ENCODE measurements around the gene SH3BP4. TPM values are rescaled to one million over a fixed set of nuclear protein-coding genes. Genes with fewer than 3 reads are reported as not detected.

Gene SH3BP4
- polyA plus RNA-seq, 1 donor (not counting 4 experiments of a cell fraction or from before 2014, with no cell fraction given): 50.4 TPM

DNA sequence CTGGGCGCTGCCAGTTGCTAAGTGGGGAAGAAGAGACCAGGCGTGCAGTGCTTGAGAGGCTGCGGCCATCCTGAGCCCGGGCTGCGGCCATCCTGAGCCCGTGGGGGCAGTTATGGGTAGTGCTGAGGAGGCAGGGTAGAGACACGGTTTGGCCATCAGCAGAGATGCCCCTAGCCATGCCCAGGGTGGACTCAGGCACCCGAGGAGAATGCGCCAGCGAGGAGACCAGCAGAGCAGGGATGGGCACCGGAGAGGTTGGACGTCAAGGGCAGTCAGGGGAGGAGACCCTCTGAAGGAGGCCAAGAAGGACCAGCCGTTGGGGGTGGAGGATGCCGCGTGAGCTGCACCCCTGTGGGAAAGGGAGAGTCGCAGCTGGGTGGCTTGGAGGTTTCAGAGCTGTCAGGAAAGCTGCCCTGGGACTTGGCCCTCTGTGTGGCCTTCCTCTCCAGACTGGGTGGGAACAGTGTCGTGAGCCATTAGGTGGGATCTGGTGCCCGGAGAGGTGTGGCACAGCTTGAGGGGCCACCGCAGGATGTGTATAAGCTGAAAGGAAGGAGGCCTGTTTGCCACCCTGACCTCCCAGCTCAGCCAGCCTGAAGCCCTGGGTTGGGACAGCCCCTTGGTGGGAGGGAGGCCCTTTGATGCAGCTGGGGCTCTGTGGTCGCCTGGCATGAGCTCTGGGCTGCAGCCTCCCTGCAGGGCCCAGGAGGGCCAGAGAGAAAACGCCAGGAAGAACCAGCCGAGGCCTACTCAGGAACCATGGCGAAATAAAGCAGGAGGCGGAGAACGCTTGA lies 56.0 kb downstream of the SH3BP4 start:
- DNase-seq (ENCODE audit: low read depth, low spot score) (no peak), FAIRE-seq (peak; percentile 13)
- peak overlapping the region; percentile 38 for H3K9ac ChIP-seq (ENCODE audit: control insufficient read depth, extremely low read depth, insufficient read depth, low read length)
- peaks cover 8% of the 10 kb centered on the region for H4K20me1 ChIP-seq (ENCODE audit: control insufficient read depth, extremely low read depth, insufficient read depth, low read length)
- H3K9me1 ChIP-seq (ENCODE audit: control insufficient read depth, extremely low read depth, insufficient read depth, low read length): peaks cover 12% of the 10 kb centered on the region
- H3K27me3 ChIP-seq (ENCODE audit: control insufficient read depth, extremely low read depth, insufficient read depth, low read length): no peaks in the 10 kb centered on the region
- no peak overlapping the region for H2AFZ ChIP-seq (ENCODE audit: control insufficient read depth, low read length)
- H3K4me2 ChIP-seq (ENCODE audit: control insufficient read depth, extremely low read depth, insufficient read depth, low read depth, low read length): peak overlapping the region; percentile 51
- peaks cover 41% of the 10 kb centered on the region for H3K4me1 ChIP-seq (ENCODE audit: control insufficient read depth, extremely low read depth, insufficient read depth, low read length)
- H3K4me3 ChIP-seq (ENCODE audit: control insufficient read depth in 2 of 3, extremely low read depth in 1 of 3, insufficient read depth in 2 of 3, low read depth in 1 of 3, low read length in 3 of 3): peak overlapping the region in 2 of 3 experiments; percentile 15 to 32
- peaks cover 14 to 19% of the 10 kb centered on the region in 2 experiments for H3K36me3 ChIP-seq (ENCODE audit: control insufficient read depth in 2 of 2, extremely low read depth in 1 of 2, insufficient read depth in 2 of 2, low read length in 2 of 2)
- dilution Hi-C loops (cut with MboI; ENCODE audit: extremely low pct_ligation_motif_present, low sequenced_read_pairs): no loop called here
- H3K27ac ChIP-seq (ENCODE audit: control insufficient read depth, insufficient read depth, low read length): peak overlapping the region; percentile 84
- TF ChIP-seq EZH2 (IDR thresholded peaks at IDR 0.05; ENCODE audit: low read length): no peak
- TF ChIP-seq, protein P1, sequence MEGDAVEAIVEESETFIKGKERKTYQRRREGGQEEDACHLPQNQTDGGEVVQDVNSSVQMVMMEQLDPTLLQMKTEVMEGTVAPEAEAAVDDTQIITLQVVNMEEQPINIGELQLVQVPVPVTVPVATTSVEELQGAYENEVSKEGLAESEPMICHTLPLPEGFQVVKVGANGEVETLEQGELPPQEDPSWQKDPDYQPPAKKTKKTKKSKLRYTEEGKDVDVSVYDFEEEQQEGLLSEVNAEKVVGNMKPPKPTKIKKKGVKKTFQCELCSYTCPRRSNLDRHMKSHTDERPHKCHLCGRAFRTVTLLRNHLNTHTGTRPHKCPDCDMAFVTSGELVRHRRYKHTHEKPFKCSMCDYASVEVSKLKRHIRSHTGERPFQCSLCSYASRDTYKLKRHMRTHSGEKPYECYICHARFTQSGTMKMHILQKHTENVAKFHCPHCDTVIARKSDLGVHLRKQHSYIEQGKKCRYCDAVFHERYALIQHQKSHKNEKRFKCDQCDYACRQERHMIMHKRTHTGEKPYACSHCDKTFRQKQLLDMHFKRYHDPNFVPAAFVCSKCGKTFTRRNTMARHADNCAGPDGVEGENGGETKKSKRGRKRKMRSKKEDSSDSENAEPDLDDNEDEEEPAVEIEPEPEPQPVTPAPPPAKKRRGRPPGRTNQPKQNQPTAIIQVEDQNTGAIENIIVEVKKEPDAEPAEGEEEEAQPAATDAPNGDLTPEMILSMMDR (optimal IDR thresholded peaks at IDR 0.05 in 1 of 3, IDR thresholded peaks at IDR 0.05 in 1 of 3, conservative IDR thresholded peaks at IDR 0.05 in 1 of 3; ENCODE audit: extremely low read depth in 1 of 3, insufficient read depth in 2 of 3, low read length in 3 of 3): no peak
- peaks cover 91% of the 10 kb centered on the region for H3K79me2 ChIP-seq (ENCODE audit: control insufficient read depth, insufficient read depth, low read length)
- no peaks in the 10 kb centered on the region for H3K9me3 ChIP-seq (ENCODE audit: control insufficient read depth, low read depth, low read length)

DNA sequence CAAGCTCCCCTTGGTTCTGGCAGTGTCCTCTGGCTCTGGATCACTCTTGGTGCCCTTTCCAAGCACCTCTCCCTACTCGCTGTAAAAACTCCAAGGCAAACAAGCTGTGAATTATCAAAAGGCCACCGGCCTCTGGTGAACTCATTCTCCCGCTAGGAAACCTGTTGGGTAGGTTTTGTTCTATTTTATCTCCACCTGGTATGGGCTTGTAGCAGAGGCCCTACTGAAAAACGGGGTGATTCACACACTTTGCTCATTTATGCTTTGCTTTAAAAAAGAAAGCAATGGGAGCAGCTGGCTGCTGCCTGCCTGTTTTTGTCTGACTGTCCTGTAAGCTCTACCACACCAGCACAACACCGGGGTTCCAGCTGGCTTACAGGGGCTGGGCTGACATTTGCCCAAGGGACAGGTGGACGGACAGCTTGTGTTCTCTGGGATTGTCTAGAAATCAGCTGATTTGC lies 56.8 kb downstream of the SH3BP4 start:
- TF ChIP-seq, protein P1 (optimal IDR thresholded peaks at IDR 0.05 in 1 of 3, IDR thresholded peaks at IDR 0.05 in 1 of 3, conservative IDR thresholded peaks at IDR 0.05 in 1 of 3; ENCODE audit: extremely low read depth in 1 of 3, insufficient read depth in 2 of 3, low read length in 3 of 3): no peak
- no peak for TF ChIP-seq EZH2 (IDR thresholded peaks at IDR 0.05; ENCODE audit: low read length)
- Histone ChIP-seq H3K4me2 (ENCODE audit: control insufficient read depth, extremely low read depth, insufficient read depth, low read depth, low read length) (peak overlapping the region; percentile 51), H3K9ac (ENCODE audit: control insufficient read depth, extremely low read depth, insufficient read depth, low read length) (peak overlapping the region; percentile 38), H3K79me2 (ENCODE audit: control insufficient read depth, insufficient read depth, low read length) (peaks cover 91% of the 10 kb centered on the region), H3K27me3 (ENCODE audit: control insufficient read depth, extremely low read depth, insufficient read depth, low read length) (no peaks in the 10 kb centered on the region), H3K9me3 (ENCODE audit: control insufficient read depth, low read depth, low read length) (no peaks in the 10 kb centered on the region), H3K9me1 (ENCODE audit: control insufficient read depth, extremely low read depth, insufficient read depth, low read length) (peaks cover 12% of the 10 kb centered on the region), H4K20me1 (ENCODE audit: control insufficient read depth, extremely low read depth, insufficient read depth, low read length) (peaks cover 8% of the 10 kb centered on the region), H3K36me3 (ENCODE audit: control insufficient read depth in 2 of 2, extremely low read depth in 1 of 2, insufficient read depth in 2 of 2, low read length in 2 of 2) (peaks cover 13 to 20% of the 10 kb centered on the region in 2 experiments), H3K27ac (ENCODE audit: control insufficient read depth, insufficient read depth, low read length) (peak overlapping the region; percentile 84), H3K4me1 (ENCODE audit: control insufficient read depth, extremely low read depth, insufficient read depth, low read length) (peaks cover 41% of the 10 kb centered on the region), H2AFZ (ENCODE audit: control insufficient read depth, low read length) (no peak overlapping the region), H3K4me3 (ENCODE audit: control insufficient read depth in 2 of 3, extremely low read depth in 1 of 3, insufficient read depth in 2 of 3, low read depth in 1 of 3, low read length in 3 of 3) (peak overlapping the region in 2 of 3 experiments; percentile 15 to 32)
- FAIRE-seq: peak; percentile 95
- dilution Hi-C loops (cut with MboI; ENCODE audit: extremely low pct_ligation_motif_present, low sequenced_read_pairs): no loop called here
- no peak for DNase-seq (ENCODE audit: low read depth, low spot score)
